ENCODE data around the gene SHD. TPM values are rescaled to one million over a fixed set of nuclear protein-coding genes. Genes with fewer than 3 reads are reported as not detected.

The SHD gene
- total and polyA plus RNA-seq, 2 donors (not counting 1 experiment from before 2014, with no cell fraction given) = not detected

DNA sequence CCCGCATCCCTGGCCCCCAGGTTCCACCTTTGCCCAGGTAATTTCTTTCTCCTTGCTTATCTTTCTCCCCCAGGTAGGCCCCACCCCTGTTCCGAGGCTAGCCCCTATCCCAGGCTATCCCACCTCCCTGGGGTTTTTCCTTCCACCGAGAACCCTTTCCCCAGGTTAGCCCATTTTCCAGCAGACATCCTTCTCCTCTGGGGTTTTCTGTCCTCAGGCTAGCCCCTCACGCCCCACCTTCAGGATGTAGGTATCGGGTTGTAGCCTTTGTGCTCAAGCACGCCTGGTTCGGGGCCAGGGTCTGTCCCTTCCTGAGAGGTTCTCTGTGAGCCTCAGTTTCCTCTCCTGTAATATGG, 26.2 kb downstream of the SHD start:
- TF ChIP-seq EZH2 (IDR thresholded peaks at IDR 0.05; ENCODE audit: low read length, missing control alignments) (no peak), CTCF (conservative IDR thresholded peaks at IDR 0.05 in 1 of 2, IDR thresholded peaks at IDR 0.05 in 1 of 2; ENCODE audit: low read depth in 1 of 2, low read length in 2 of 2) (no peak)
- Histone ChIP-seq H3K9me3 (ENCODE audit: control insufficient read depth, insufficient read depth, low read depth, low read length) (no peaks in the 10 kb centered on the region), H2AFZ (ENCODE audit: low read length) (no peak overlapping the region), H3K27me3 (ENCODE audit: control insufficient read depth, insufficient read depth, low read length) (no peaks in the 10 kb centered on the region), H4K20me1 (ENCODE audit: control insufficient read depth, extremely low read depth, insufficient read depth, low read length) (no peaks in the 10 kb centered on the region), H3K4me1 (ENCODE audit: control insufficient read depth, extremely low read depth, insufficient read depth, low read length) (no peaks in the 10 kb centered on the region), H3K4me2 (ENCODE audit: extremely low read depth, insufficient read depth, low read length) (no peak overlapping the region), H3K36me3 (ENCODE audit: control insufficient read depth, insufficient read depth, low read length) (no peaks in the 10 kb centered on the region), H3K79me2 (ENCODE audit: control insufficient read depth, insufficient read depth, low read length) (no peaks in the 10 kb centered on the region), H3K9ac (ENCODE audit: insufficient read depth, low read length) (no peak overlapping the region), H3K4me3 (replicated peaks in 1 of 4; ENCODE audit: control extremely low read depth in 1 of 4, insufficient read depth in 1 of 4, low read depth in 3 of 4, low read length in 4 of 4) (no peak overlapping the region), H3K27ac (ENCODE audit: insufficient read depth, low read length) (no peak overlapping the region)
- no peak for DNase-seq (ENCODE audit: low read depth in 2 of 2)

DNA sequence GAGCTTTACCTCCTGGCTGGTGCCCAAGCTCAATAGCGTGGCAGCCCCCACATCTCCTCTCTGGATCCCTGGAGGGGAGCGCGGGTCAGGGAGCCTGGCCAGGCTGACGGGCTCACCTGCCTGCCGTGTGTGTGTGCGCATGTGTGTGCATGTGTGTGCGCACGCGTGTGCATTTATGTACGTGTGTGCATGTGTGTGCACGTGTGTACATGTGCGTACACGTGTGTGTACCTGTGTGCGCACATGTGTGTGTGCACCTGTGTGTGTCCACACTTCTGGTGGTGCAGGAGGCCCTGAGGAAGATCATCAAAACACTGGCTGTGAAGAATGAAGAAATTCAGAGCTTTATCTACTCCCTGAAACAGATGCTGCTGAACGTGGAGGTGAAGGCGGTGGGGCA, 26.6 kb downstream of the SHD start:
- DNase-seq (ENCODE audit: low read depth in 2 of 2) = no peak
- H3K27me3 ChIP-seq (ENCODE audit: control insufficient read depth, insufficient read depth, low read length) = no peaks in the 10 kb centered on the region
- no peak overlapping the region for H3K27ac ChIP-seq (ENCODE audit: insufficient read depth, low read length)
- H3K4me2 ChIP-seq (ENCODE audit: extremely low read depth, insufficient read depth, low read length) = no peak overlapping the region
- H3K36me3 ChIP-seq (ENCODE audit: control insufficient read depth, insufficient read depth, low read length) = no peaks in the 10 kb centered on the region
- H3K9me3 ChIP-seq (ENCODE audit: control insufficient read depth, insufficient read depth, low read depth, low read length) = no peaks in the 10 kb centered on the region
- H4K20me1 ChIP-seq (ENCODE audit: control insufficient read depth, extremely low read depth, insufficient read depth, low read length) = no peaks in the 10 kb centered on the region
- H3K79me2 ChIP-seq (ENCODE audit: control insufficient read depth, insufficient read depth, low read length) = no peaks in the 10 kb centered on the region
- TF ChIP-seq EZH2 (IDR thresholded peaks at IDR 0.05; ENCODE audit: low read length, missing control alignments) (no peak), CTCF (conservative IDR thresholded peaks at IDR 0.05 in 1 of 2, IDR thresholded peaks at IDR 0.05 in 1 of 2; ENCODE audit: low read depth in 1 of 2, low read length in 2 of 2) (no peak)
- no peak overlapping the region for H2AFZ ChIP-seq (ENCODE audit: low read length)
- H3K4me1 ChIP-seq (ENCODE audit: control insufficient read depth, extremely low read depth, insufficient read depth, low read length) = no peaks in the 10 kb centered on the region
- H3K4me3 ChIP-seq (replicated peaks in 1 of 4; ENCODE audit: control extremely low read depth in 1 of 4, insufficient read depth in 1 of 4, low read depth in 3 of 4, low read length in 4 of 4) = no peak overlapping the region
- no peak overlapping the region for H3K9ac ChIP-seq (ENCODE audit: insufficient read depth, low read length)

GRCh38 chr19:4310247-4311121, 31.4 kb downstream of the SHD start:
- H3K27ac ChIP-seq (ENCODE audit: insufficient read depth, low read length) = no peak overlapping the region
- DNase-seq (ENCODE audit: low read depth in 2 of 2) = no peak
- no peak overlapping the region for H2AFZ ChIP-seq (ENCODE audit: low read length)

More at GRCh38 chr19:4310247-4311121, 31.4 kb downstream of the SHD start:
- no peak for TF ChIP-seq CTCF (conservative IDR thresholded peaks at IDR 0.05 in 1 of 2, IDR thresholded peaks at IDR 0.05 in 1 of 2; ENCODE audit: low read depth in 1 of 2, low read length in 2 of 2)
- TF ChIP-seq EZH2 (IDR thresholded peaks at IDR 0.05; ENCODE audit: low read length, missing control alignments) = no peak
- Histone ChIP-seq H3K9me3 (ENCODE audit: control insufficient read depth, insufficient read depth, low read depth, low read length) (no peaks in the 10 kb centered on the region), H3K4me1 (ENCODE audit: control insufficient read depth, extremely low read depth, insufficient read depth, low read length) (no peaks in the 10 kb centered on the region), H3K27me3 (ENCODE audit: control insufficient read depth, insufficient read depth, low read length) (no peaks in the 10 kb centered on the region), H3K36me3 (ENCODE audit: control insufficient read depth, insufficient read depth, low read length) (no peaks in the 10 kb centered on the region), H4K20me1 (ENCODE audit: control insufficient read depth, extremely low read depth, insufficient read depth, low read length) (no peaks in the 10 kb centered on the region), H3K79me2 (ENCODE audit: control insufficient read depth, insufficient read depth, low read length) (no peaks in the 10 kb centered on the region), H3K9ac (ENCODE audit: insufficient read depth, low read length) (no peak overlapping the region), H3K4me3 (replicated peaks in 1 of 4; ENCODE audit: control extremely low read depth in 1 of 4, insufficient read depth in 1 of 4, low read depth in 3 of 4, low read length in 4 of 4) (no peak overlapping the region), H3K4me2 (ENCODE audit: extremely low read depth, insufficient read depth, low read length) (no peak overlapping the region)

Data from fibroblast of lung (primary cell).